Measurements from ENCODE around the gene FERMT3. TPM values are rescaled to one million over a fixed set of nuclear protein-coding genes. Genes with fewer than 3 reads are reported as not detected.

FERMT3 gene
- total RNA-seq, 4 donors from 2014 or later = 2.8 to 10.4 (median 6.1) TPM

DNA sequence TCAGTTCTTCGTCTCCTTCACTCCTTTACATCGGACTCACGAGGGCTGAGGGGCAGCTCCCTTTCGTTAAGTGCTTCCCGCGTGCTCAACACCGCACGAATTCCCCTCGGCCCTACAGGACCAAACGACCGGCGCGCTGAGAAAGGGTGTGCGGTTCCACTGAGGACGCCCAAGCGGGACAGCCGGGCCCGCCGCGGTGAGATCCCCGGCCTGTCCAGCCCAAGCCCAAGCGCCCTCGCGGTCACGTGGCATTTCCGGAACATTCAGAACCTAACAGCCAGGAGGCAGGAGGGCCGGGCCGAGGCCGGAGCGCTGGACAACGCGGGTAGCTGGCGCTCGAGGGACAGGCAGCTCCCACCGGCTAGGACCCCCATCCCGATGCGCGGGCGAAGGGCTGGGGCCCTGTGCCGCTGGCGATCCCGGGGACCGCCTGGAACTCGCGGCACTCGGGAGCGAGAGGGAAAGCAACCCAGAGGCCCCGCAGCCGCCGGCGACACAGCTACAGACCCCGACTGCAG is 21.3 kb upstream of the FERMT3 start:
- H3K9me3 ChIP-seq = no peaks in the 10 kb centered on the region
- H3K27me3 ChIP-seq = no peaks in the 10 kb centered on the region
- TF ChIP-seq, protein P1, sequence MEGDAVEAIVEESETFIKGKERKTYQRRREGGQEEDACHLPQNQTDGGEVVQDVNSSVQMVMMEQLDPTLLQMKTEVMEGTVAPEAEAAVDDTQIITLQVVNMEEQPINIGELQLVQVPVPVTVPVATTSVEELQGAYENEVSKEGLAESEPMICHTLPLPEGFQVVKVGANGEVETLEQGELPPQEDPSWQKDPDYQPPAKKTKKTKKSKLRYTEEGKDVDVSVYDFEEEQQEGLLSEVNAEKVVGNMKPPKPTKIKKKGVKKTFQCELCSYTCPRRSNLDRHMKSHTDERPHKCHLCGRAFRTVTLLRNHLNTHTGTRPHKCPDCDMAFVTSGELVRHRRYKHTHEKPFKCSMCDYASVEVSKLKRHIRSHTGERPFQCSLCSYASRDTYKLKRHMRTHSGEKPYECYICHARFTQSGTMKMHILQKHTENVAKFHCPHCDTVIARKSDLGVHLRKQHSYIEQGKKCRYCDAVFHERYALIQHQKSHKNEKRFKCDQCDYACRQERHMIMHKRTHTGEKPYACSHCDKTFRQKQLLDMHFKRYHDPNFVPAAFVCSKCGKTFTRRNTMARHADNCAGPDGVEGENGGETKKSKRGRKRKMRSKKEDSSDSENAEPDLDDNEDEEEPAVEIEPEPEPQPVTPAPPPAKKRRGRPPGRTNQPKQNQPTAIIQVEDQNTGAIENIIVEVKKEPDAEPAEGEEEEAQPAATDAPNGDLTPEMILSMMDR (IDR thresholded peaks at IDR 0.05 in 4 of 5, conservative IDR thresholded peaks at IDR 0.05 in 1 of 5) = peak; percentile 50 to 76 (median 67)
- TF ChIP-seq POLR2A (IDR thresholded peaks at IDR 0.05) = peak; percentile 99 to 100
- ATAC-seq = peak; percentile 42 to 45
- H3K27ac ChIP-seq = peak overlapping the region; percentile 95 to 99 (median 98)
- no peaks in the 10 kb centered on the region for H3K36me3 ChIP-seq
- peak overlapping the region; percentile 68 to 85 (median 77) for H3K4me3 ChIP-seq
- intact Hi-C loops (cut with DNase I; ENCODE audit: low total_unique reads) (loop anchor here (5.0 to 10.0 kb wide), 2 partner anchors 87 to 510 kb away; partner anchors contain the start of gene ATL3), in situ Hi-C loops (cut with MboI; ENCODE audit: low sequenced_read_pairs in 4 of 4) (no loop called here)
- H3K4me1 ChIP-seq = peaks cover 44 to 52% of the 10 kb centered on the region in 2 donors
- DNase-seq = peak; percentile 80 to 87

DNA sequence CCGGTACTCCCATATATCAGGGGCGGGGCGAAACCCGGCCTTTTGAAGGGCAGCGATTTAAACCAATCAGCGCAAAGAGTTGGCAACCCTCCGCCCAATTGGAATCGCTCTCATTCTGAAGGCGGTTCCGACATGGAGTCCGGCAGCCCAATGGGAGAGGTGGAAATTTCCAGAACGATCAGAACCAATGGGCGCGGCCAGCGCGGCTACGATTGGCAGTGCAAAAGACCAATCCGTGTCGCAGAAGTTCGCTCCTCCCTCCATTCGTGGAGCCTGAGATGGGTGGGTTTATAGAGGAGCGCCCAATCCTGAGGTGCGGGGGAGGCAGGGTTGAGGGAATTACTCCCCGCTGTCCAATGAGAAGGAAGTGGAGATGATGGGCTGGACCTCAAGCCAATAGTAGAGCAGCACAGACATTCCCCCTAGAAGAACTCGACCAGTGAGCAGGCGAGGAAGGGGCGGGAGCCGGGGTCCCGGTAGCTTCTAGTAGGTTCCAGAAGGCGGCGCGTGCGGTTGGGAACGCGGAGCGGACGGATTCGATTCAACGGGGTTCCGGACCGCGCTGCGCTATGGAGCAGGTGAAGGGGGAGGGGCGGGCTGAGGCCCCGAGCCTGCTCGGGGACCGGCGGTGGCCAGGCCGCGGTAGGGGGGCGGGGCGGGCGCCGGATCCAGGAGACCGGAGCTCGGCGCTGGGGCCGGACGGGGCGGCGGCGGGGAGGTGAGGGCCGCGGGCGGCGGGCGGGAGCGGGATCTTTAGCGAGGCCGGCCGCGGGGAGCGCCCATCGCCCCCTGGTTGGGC is 20.6 kb upstream of the FERMT3 start, which contains the start of gene STIP1:
Gene STIP1 (plus strand): TSS at position 479 of the 799 bp plus-strand sequence. CDS start 91 bp downstream, at position 570.
- peak; percentile 100 for DNase-seq
- intact Hi-C loops (cut with DNase I; ENCODE audit: low total_unique reads) = loop anchor here (2.0 to 10.0 kb wide), 3 partner anchors 41 to 511 kb away; partner anchors contain the start of genes ATL3, NUDT22 and TRPT1
- peaks cover 38 to 45% of the 10 kb centered on the region in 2 donors for H3K4me1 ChIP-seq

DNA sequence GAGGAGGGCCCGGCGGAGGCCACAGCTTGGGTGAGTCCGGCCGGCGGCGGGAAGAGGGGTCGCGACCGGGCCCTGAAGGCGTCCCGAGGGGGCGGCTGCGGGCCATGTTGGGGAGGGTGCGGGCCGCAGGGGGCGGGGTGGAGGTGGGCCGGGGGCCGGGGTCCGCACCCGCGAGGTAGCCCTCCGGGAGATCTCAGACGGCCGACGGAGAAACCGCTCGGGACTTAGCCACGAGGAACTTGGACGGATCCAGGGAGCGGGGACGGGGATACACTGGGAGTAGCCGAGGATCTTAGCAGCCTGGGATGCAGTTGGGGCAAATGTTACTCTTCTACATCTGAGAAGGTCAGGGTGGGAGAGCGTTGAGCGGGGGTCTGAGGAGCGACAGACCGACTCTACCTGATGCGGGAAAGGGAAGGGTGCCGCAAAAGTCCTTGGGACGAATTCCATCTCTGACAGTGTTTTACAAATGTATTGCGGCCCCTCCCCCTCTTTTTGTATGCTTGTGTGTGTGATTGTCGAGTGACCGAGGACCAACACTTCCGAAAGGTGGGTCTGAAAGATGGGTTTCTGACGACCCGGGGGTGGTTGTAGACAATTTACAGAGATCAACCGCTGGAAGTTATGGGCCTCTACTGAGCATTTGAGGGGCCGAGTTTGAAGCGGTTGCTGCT is 19.9 kb upstream of the FERMT3 start:
- DNase-seq = no peak
- no peak for ATAC-seq
- Histone ChIP-seq H3K36me3 (no peaks in the 10 kb centered on the region), H3K9me3 (no peaks in the 10 kb centered on the region), H3K4me1 (peaks cover 32 to 38% of the 10 kb centered on the region in 2 donors), H3K27me3 (no peaks in the 10 kb centered on the region), H3K4me3 (no peak overlapping the region), H3K27ac (no peak overlapping the region)
- in situ Hi-C loops (cut with MboI; ENCODE audit: low sequenced_read_pairs in 4 of 4) (no loop called here), intact Hi-C loops (cut with DNase I; ENCODE audit: low total_unique reads) (loop anchor here (2.0 to 10.0 kb wide), 3 partner anchors 40 to 512 kb away; partner anchors contain the start of genes ATL3, NUDT22 and TRPT1)
- no peak for TF ChIP-seq POLR2A (IDR thresholded peaks at IDR 0.05)
- TF ChIP-seq, protein P1 (IDR thresholded peaks at IDR 0.05 in 4 of 5, conservative IDR thresholded peaks at IDR 0.05 in 1 of 5) = no peak

More for the DNA sequence above, 20.6 kb upstream of the FERMT3 start, which contains the start of gene STIP1:
- in situ Hi-C loops (cut with MboI; ENCODE audit: low sequenced_read_pairs in 4 of 4) = no loop called here
- Histone ChIP-seq H3K27ac (peak within 1 kb of the TSS; percentile 95 to 99 (median 98)), H3K4me3 (peak within 1 kb of the TSS; percentile 68 to 85 (median 77)), H3K36me3 (no peaks in the 10 kb centered on the region), H3K27me3 (no peaks in the 10 kb centered on the region), H3K9me3 (no peaks in the 10 kb centered on the region)
- ATAC-seq = peak; percentile 84 to 85
- TF ChIP-seq, protein P1 (IDR thresholded peaks at IDR 0.05 in 4 of 5, conservative IDR thresholded peaks at IDR 0.05 in 1 of 5) = peak in 1 of 5 experiments; percentile 10
- peak in 1 of 2 donors; percentile 19 for TF ChIP-seq POLR2A (IDR thresholded peaks at IDR 0.05)

DNA sequence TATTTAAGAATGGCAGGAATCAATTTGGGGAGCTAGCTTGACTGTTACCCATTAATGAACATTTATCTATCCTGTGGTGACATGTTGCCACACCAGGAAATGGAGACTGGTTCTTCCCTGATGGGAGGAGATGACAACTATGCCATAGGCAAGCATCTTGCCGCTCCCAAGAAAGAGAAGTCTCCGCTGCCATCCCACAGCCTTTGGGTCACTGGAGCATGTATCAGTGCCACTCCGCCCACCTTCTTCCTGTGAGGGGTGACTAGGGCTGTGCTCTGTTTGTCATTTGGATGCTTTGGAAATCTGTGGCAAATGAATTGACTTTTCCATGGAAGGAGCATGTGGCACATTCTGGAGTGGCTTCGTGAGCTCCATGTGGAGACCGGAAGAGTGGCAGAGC is 14.1 kb upstream of the FERMT3 start:
- Histone ChIP-seq H3K36me3 (peaks cover 3 to 46% of the 10 kb centered on the region in 2 donors), H3K4me3 (no peak overlapping the region), H3K27me3 (no peaks in the 10 kb centered on the region), H3K9me3 (no peaks in the 10 kb centered on the region), H3K27ac (no peak overlapping the region), H3K4me1 (peaks cover 0 to 3% of the 10 kb centered on the region in 2 donors)
- DNase-seq (no peak), ATAC-seq (no peak)
- TF ChIP-seq, protein P1 (IDR thresholded peaks at IDR 0.05 in 4 of 5, conservative IDR thresholded peaks at IDR 0.05 in 1 of 5) = no peak
- no peak for TF ChIP-seq POLR2A (IDR thresholded peaks at IDR 0.05)
- intact Hi-C loops (cut with DNase I; ENCODE audit: low total_unique reads) (no loop called here), in situ Hi-C loops (cut with MboI; ENCODE audit: low sequenced_read_pairs in 4 of 4) (no loop called here)

Measured in gastrocnemius medialis (tissue), 4 donors.